IPS DF 6.9 (cell line): ENCODE data around the gene ENTPD5.

Source experiments
- DNase-seq: peaks from one replicate; pipeline ENCODE4 v3.0.0-alpha.2; 2013; ENCODE audit warnings: low read depth, low spot score
- H3K27ac ChIP-seq: one replicate; pipeline ENCODE4 v1.5.1; 2013; ENCODE audit warnings: low read length, control low read depth
- H3K27me3 ChIP-seq: 2 replicates; pipeline ENCODE4 v1.6.1; 2013; ENCODE audit warnings: mild to moderate bottlenecking, low read length; ENCODE audit not compliant: control insufficient read depth, insufficient read depth
- H3K36me3 ChIP-seq: 2 replicates; pipeline ENCODE4 v1.6.1; 2013; ENCODE audit warnings: low read length; ENCODE audit not compliant: control insufficient read depth, insufficient read depth
- H3K4me1 ChIP-seq: 2 replicates; pipeline ENCODE4 v1.6.1; 2013; ENCODE audit warnings: low read length; ENCODE audit not compliant: control insufficient read depth, insufficient read depth
- H3K4me3 ChIP-seq: 2 replicates; pipeline ENCODE4 v1.5.1; 2013; ENCODE audit warnings: mild to moderate bottlenecking, low read length
- H3K9me3 ChIP-seq: 2 replicates; pipeline ENCODE4 v1.6.1; 2013; ENCODE audit warnings: low read length, inconsistent platforms; ENCODE audit not compliant: control insufficient read depth, insufficient read depth
- WGBS: extraction: QIAGEN DNeasy Blood & Tissue Kit; methylation state at CpG from one replicate; pipeline ENCODE4 v1.1.7; 2013; ENCODE audit warnings: mixed read lengths, missing lambda C conversion rate; ENCODE audit not compliant: insufficient read length, insufficient coverage; 5-methylcytosine and 5-hydroxymethylcytosine counted together

The ENTPD5 gene

GRCh38 chr14:73916324-73916723 is 102.8 kb downstream of the ENTPD5 start:
- Histone ChIP-seq H3K27ac (no peak overlapping the region), H3K9me3 (no peaks in the 10 kb centered on the region), H3K4me1 (no peaks in the 10 kb centered on the region), H3K36me3 (peaks cover 2% of the 10 kb centered on the region; the same call in 1 of the 2 replicates), H3K4me3 (no peak overlapping the region), H3K27me3 (no peaks in the 10 kb centered on the region)
- WGBS, result no CpG with 5 or more reads among the region's 6 CpGs
- DNase-seq, result no peak

- no peak overlapping the region for H3K4me3 ChIP-seq
- peaks cover 5% of the 10 kb centered on the region; the same call in 1 of the 2 replicates for H3K36me3 ChIP-seq
- no peaks in the 10 kb centered on the region for H3K4me1 ChIP-seq
- H3K27me3 ChIP-seq, result no peaks in the 10 kb centered on the region
- DNase-seq, result no peak
- H3K9me3 ChIP-seq, result no peaks in the 10 kb centered on the region
- no peak overlapping the region for H3K27ac ChIP-seq
- WGBS, result no CpG with 5 or more reads among the region's 3 CpGs
Observed at GRCh38 chr14:73913256-73913655, 105.8 kb downstream of the ENTPD5 start.

- no CpG with 5 or more reads among the region's 1 CpG for WGBS
- Histone ChIP-seq H3K9me3 (no peaks in the 10 kb centered on the region), H3K27me3 (no peaks in the 10 kb centered on the region), H3K4me3 (no peak overlapping the region), H3K4me1 (no peaks in the 10 kb centered on the region), H3K36me3 (peaks cover 12% of the 10 kb centered on the region; the same call in 1 of the 2 replicates), H3K27ac (no peak overlapping the region)
- DNase-seq, result no peak
Observed at GRCh38 chr14:73909681-73910080, 109.4 kb downstream of the ENTPD5 start.
